Lower lobe of right lung (tissue), 2 donors: Measurements from ENCODE around the gene TSPEAR. TPM values are rescaled to one million over a fixed set of nuclear protein-coding genes. Genes with fewer than 3 reads are reported as not detected.
A peak's percentile ranks its signal among the peaks of the same experiment; 100 is the strongest.

ENCODE experiments used
- ATAC-seq, 2 donors: fragments of 200-7000 bp; cut with Tn5 transposase; one replicate each; pipeline ENCODE4 v1.9.1; 2020 to 2022; ENCODE audit warnings: mild to moderate bottlenecking in 2 of 2, moderate library complexity in 2 of 2
- DNase-seq: peaks from one replicate; pipeline ENCODE4 v3.0.0-alpha.2; 2020
- H3K27ac ChIP-seq: fragments of 200-600 bp; one replicate; pipeline ENCODE4 v1.8.0; 2022
- H3K27me3 ChIP-seq: fragments of 200-600 bp; one replicate; pipeline ENCODE4 v1.8.0; 2022; ENCODE audit warnings: low read depth
- H3K36me3 ChIP-seq: fragments of 200-600 bp; one replicate; pipeline ENCODE4 v1.8.0; 2022; ENCODE audit warnings: mild to moderate bottlenecking
- H3K4me1 ChIP-seq: fragments of 200-600 bp; one replicate; pipeline ENCODE4 v1.8.0; 2022
- H3K4me3 ChIP-seq: fragments of 200-600 bp; one replicate; pipeline ENCODE4 v1.8.0; 2022; ENCODE audit warnings: mild to moderate bottlenecking
- H3K9me3 ChIP-seq: fragments of 200-600 bp; one replicate; pipeline ENCODE4 v1.8.0; 2022
- CTCF ChIP-seq: fragments of 200-600 bp; IDR thresholded peaks from one replicate; pipeline ENCODE4 v1.8.0; 2022; ENCODE audit warnings: antibody characterized with exemption, mild to moderate bottlenecking
- intact Hi-C: fragments of 100-400 bp; cut with DNase I; formaldehyde crosslinking; loops from one replicate; pipeline ENCODE4 v1.11.0; 2022
- total RNA-seq: library from RNA; stranded (reverse); fragmentation: NEBNext Ultra II Directional; extraction: Animal tissue kit (Norgen Biotek cat#: 25700); gene quantifications from one replicate; pipeline ENCODE4 v1.2.1, GENCODE V29; 2021
- donor health status: DM: no; HTN: yes; CAD: no; lungs with severe emphysema.

Gene TSPEAR
- total RNA-seq, 1 donor from 2014 or later = 0.27 TPM

- Histone ChIP-seq H3K27ac (no peak overlapping the region), H3K4me3 (no peak overlapping the region), H3K36me3 (no peaks in the 10 kb centered on the region), H3K4me1 (no peaks in the 10 kb centered on the region), H3K27me3 (peaks cover 4% of the 10 kb centered on the region), H3K9me3 (no peaks in the 10 kb centered on the region)
- no peak for TF ChIP-seq CTCF
- DNase-seq = no peak
- no peak for ATAC-seq
- intact Hi-C loops = no loop called here
Measured at GRCh38 chr21:44462086-44462833, 249.1 kb downstream of the TSPEAR start.

GRCh38 chr21:44461464-44462001 lies 249.8 kb downstream of the TSPEAR start:
- no peaks in the 10 kb centered on the region for H3K36me3 ChIP-seq
- ATAC-seq = peak in 1 of 2 donors; percentile 60
- DNase-seq = no peak

GRCh38 chr21:44461005-44461404 lies 250.4 kb downstream of the TSPEAR start:
- no peak for TF ChIP-seq CTCF
- Histone ChIP-seq H3K27me3 (peaks cover 4% of the 10 kb centered on the region), H3K36me3 (no peaks in the 10 kb centered on the region), H3K27ac (no peak overlapping the region), H3K4me3 (no peak overlapping the region), H3K9me3 (no peaks in the 10 kb centered on the region), H3K4me1 (peaks cover 8% of the 10 kb centered on the region)
- no peak for ATAC-seq
- intact Hi-C loops = no loop called here
- DNase-seq = no peak

More at GRCh38 chr21:44461464-44462001, 249.8 kb downstream of the TSPEAR start:
- Histone ChIP-seq H3K9me3 (no peaks in the 10 kb centered on the region), H3K27ac (no peak overlapping the region), H3K4me1 (peaks cover 3% of the 10 kb centered on the region), H3K27me3 (peaks cover 4% of the 10 kb centered on the region), H3K4me3 (no peak overlapping the region)
- TF ChIP-seq CTCF = no peak
- intact Hi-C loops = no loop called here

GRCh38 chr21:44460441-44460755 lies 251.0 kb downstream of the TSPEAR start:
- Histone ChIP-seq H3K27me3 (peaks cover 4% of the 10 kb centered on the region), H3K27ac (no peak overlapping the region), H3K9me3 (no peaks in the 10 kb centered on the region), H3K4me1 (peaks cover 11% of the 10 kb centered on the region), H3K4me3 (no peak overlapping the region), H3K36me3 (no peaks in the 10 kb centered on the region)
- no peak for TF ChIP-seq CTCF
- ATAC-seq (no peak), DNase-seq (no peak)
- intact Hi-C loops = no loop called here

- H3K4me1 ChIP-seq = peaks cover 11% of the 10 kb centered on the region
- no peak for TF ChIP-seq CTCF
- DNase-seq = no peak
- intact Hi-C loops = no loop called here
- no peaks in the 10 kb centered on the region for H3K36me3 ChIP-seq
- ATAC-seq = no peak
- no peak overlapping the region for H3K27ac ChIP-seq
- H3K27me3 ChIP-seq = peaks cover 4% of the 10 kb centered on the region
- H3K4me3 ChIP-seq = no peak overlapping the region
- H3K9me3 ChIP-seq = no peaks in the 10 kb centered on the region
Measured at GRCh38 chr21:44459712-44460440, 251.5 kb downstream of the TSPEAR start.
